Measurements from ENCODE around the gene PABPC1L. TPM values are rescaled to one million over a fixed set of nuclear protein-coding genes. Genes with fewer than 3 reads are reported as not detected.
A peak's percentile ranks its signal among the peaks of the same experiment; 100 is the strongest.

Gene PABPC1L
- polyA plus RNA-seq, 3 donors: 44.8 to 112 (median 94.8) TPM

- no peak for DNase-seq
These were observed 26.6 kb downstream of the PABPC1L start for GRCh38 chr20:44936510-44936909.

DNA sequence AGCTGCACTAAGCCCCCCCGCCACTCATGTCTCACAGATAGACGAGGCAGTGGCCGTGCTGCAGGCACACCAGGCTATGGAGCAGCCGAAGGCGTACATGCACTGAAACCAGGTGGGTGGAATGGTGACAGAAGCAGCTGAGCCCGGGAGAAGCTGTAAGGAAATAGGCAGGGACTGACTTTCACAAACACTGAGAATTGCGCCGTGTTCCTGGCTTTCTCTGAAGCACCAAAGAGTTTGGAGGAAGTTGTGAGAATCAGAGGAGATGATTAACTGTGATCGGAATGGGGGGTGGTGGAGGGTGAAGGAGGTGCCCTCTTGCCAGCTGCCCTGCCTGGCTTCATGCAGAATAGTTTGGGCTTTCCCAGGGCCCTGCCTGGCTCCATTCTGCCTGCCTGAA lies 28.8 kb downstream of the PABPC1L start:
- DNase-seq: no peak

- no peak for DNase-seq
These were observed 31.3 kb downstream of the PABPC1L start for GRCh38 chr20:44941120-44941691.

- no peak for DNase-seq
These were observed 32.6 kb downstream of the PABPC1L start for GRCh38 chr20:44942264-44942973.

GRCh38 chr20:44943828-44944227 lies 34.0 kb downstream of the PABPC1L start:
- no peak for DNase-seq

DNA sequence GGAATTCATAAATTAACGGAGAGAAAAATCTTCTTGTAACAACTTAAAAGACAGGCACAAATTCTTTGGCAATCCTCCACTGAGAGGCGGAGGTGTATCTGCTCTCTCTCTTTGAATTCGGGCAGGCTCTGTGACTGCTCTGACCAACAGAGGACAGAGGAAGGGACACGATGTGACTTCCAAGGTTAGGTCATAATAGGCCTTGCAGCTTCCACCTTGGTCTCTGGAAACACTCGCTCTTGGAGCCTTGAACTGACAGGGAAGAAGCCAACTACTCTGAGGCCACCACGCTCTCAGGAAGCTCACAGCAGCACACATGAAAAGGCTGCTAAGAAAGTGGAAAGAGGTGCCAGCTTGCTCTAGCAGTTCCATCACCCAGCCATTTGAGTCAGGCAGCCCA lies 35.4 kb downstream of the PABPC1L start:
- DNase-seq: no peak

DNA sequence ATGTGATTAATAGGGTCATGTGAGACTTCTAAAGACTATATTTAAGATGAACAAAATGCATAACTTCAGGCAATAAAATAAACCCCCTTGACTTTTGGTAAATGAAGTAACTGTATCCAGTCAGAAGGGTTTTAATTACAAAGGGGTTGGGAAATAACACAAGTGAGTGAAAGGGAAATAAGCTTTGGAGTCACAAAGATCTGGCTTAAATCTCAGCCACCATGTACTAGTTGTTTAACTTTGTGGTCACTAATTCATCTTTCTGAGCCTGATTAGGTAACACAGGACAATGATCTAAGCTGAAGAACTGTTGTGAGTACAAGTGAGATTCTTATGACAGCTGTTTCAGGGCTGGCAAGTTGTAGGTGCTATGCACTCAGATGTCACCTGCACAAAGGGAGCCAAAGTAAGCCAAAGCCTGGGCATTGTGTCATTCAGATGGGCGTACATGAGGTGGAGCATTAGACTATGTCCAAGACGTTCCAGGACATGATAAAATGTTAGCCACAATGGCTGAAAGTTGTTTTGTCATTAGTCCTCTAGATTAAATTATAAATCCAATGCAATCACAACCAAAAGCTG lies 36.5 kb downstream of the PABPC1L start:
- no peak for DNase-seq

DNA sequence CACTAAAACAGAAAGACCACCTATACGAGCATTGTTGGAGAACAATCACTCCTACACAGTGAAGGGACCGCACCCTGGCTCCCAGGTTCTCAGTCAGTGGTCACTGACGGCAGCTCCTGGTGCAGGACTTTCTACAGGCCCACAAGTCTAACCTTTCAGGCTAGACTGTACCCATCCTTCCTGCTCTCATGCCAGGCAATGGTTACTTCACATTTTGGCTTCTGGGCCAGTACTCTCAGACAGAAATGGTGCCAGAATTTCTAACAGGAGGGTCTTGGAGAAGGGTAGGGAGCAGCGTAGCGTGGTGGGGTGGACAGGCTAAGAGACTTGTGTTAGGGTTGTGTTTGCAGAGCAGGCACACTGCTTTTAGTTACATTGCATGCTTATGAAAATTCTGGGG lies 38.2 kb downstream of the PABPC1L start:
- no peak for DNase-seq

- DNase-seq: no peak
These were observed 38.7 kb downstream of the PABPC1L start for GRCh38 chr20:44948513-44948912.

- DNase-seq: no peak
These were observed 40.5 kb downstream of the PABPC1L start for GRCh38 chr20:44950368-44950767.

DNA sequence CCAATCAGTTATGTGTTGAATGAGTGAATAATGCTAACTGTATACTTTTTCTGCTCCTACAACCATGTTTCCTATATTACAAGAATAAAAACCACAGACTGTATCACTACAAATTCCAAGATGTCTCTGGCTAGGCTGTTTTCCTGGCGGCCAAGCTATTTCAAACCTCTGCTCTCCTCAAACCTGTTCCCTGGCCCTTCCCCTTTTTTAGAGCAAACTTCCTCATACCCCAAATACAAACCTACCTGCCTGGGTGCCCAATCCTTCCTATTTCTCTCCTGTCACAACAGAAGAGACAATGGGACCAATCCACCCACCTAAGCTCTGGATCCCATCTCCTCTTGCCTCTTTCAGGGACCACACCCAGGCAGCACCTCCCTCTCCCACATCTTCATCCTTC lies 42.9 kb downstream of the PABPC1L start:
- DNase-seq: no peak

- DNase-seq: no peak
These were observed 44.4 kb downstream of the PABPC1L start for GRCh38 chr20:44954211-44954610.

- DNase-seq: no peak
These were observed 45.4 kb downstream of the PABPC1L start for GRCh38 chr20:44955270-44955669.

- DNase-seq: no peak
These were observed 46.5 kb downstream of the PABPC1L start for GRCh38 chr20:44956410-44956809.

- DNase-seq: no peak
These were observed 48.4 kb downstream of the PABPC1L start for GRCh38 chr20:44958276-44958675.

DNA sequence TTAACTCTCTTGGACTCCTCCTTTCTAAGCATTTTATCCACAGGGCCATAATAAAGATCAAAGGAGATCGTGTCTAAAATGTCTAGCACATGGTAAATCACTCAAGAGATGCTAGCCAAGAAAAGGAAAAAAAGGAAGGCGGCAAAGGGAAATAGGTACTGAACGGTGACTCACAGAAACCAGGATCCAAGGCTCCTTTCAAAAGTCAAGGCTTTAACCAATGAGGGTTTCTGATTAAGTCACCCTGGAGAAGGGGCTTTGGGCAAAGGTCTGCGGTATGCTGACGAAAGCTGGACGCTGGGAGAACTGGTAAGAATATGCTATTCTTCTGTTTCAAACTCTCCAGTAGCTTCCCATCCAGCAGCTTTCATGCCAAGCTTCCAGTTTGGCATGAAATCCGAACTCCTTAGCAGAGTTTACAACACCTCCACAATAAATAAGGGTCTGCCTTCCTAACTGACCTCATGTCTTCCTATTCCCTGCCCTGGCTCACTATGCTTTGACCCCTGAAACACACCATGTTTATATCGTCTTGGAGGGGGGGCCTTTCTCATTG lies 49.3 kb downstream of the PABPC1L start:
- no peak for DNase-seq

DNA sequence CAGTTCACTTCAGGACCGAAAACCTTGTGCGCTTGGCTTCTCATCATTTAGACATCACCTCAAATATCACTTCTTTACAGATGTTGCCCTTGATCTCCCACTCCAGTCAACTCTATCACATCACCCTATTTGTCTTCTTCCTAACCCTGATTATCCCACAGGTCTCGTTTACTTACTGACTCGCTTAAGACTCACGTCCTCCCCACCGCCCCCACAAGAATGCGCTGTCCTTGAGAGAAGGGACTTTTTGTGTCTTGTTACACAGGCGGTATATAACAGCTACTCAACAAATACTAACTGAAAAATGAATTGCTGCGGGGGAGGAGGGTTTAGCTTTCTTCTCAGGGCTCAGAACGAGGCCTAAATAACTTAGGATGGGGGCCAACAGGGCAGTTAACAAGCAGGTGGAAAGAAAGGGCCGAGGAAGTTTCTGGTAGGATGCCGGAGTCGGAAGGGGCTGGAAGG lies 49.8 kb downstream of the PABPC1L start:
- DNase-seq: no peak

DNA sequence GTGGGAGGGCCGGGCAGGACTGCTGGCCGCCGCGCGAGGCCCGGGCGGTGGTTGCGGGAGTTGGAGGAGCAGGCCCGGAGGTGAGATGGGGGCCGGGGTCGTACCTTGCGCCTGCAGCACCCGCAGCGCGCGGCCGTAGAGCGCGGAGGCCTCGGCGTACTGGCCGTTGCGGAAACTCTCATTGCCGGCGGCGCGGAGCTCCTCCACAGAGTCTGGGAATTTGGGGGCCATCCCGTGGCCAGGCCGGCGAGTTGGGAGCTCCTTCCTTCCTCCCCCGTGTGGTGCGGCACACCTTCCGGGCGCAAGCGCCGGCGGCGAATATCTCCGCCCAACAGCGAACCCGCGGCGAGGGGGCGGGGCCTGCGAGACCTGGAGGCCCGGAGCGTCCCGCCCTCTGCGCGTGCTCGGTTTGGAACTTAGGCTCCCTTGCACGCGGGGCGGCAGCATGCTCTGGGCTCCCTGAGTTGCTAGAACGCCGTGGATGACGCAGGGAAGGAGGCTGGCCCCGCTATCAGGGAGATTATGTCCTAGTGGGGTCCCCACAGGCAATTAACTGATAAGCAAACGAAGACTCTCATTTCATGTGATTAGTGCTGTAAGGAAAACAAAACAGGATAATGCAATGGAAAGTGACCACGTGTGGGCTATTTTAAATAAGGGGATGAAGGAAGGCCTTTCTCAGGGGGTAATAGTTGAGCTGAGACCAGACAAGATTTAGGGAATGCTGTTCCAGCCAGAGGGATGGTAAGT lies 50.4 kb downstream of the PABPC1L start, which contains the start of gene TOMM34:
TOMM34 (minus strand) TSS at position 295 of the 750 bp plus-strand sequence; CDS start at position 231, 64 bp downstream.
- DNase-seq: peak; percentile 93

DNA sequence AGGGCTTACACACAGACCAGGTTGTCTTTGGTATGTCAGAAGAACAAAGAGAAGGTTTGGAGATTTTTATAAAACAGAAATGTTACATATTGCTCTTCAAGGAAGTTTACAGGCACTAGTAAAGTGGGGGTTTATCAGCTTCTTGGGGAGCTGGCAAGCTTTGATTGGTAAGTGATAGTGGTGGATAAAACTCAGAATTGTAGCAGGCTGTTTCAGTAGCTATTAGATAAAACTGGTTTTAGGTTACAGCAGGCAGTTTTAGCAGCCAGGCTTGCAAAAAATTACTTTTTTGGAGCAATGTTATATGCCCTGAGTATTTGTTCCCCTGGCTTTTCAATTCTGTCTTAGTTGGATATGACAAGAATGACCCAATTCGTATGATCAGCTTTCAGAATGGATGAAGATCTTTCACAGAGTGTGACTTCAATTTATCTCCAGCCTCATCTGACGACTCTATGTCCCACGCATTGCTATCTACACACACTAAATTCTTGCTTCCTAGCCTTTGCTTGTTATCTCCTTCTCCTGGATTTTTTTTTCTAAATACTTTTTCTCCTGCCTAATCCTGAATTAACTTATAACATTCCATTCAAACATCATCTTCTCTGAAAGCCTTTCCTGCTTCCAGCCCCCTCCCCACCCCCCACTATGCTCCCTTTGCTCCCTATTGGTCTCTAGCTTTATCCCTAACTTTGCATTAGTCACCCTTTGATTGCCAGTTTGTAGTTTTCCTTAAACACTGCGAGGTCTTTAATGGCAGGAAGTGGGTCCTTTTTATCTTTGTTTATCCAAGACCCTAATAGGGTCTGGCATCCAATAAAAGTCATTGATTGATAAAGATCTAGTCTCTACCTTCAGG lies 51.4 kb downstream of the PABPC1L start:
- DNase-seq: no peak

DNA sequence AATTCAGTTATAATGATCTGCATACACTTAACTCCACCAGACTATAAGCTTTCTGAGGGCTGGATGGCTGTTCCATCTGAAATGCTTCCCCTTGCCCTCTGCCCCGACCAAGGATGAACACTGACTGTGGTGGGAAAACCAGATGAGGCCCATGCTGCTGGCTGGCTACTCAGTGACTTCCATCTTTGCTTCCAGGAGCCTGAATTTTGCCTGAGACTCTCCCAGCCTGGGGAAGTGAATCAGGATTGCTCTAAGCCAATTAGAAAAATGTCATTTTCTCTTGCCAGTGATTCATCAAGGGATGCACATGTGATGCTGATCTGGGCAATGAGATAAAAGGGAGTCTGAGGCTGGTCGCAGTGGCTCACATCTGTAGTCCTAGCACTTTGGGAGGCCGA lies 52.0 kb downstream of the PABPC1L start:
- DNase-seq: no peak

GRCh38 chr20:44962483-44962882 lies 52.6 kb downstream of the PABPC1L start:
- no peak for DNase-seq
